GM13977 (cell line): ENCODE data around the gene PMP22.

ENCODE experiments used
- DNase-seq: peaks from one replicate; pipeline ENCODE4 v3.0.0; 2012; ENCODE audit warnings: low spot score
- CTCF ChIP-seq: IDR thresholded peaks from 2 replicates; pipeline ENCODE4 v1.5.1; 2012; ENCODE audit warnings: mild to moderate bottlenecking, control low read depth; ENCODE audit not compliant: insufficient read depth; ENCODE audit errors: extremely low read depth, missing control alignments
- in situ Hi-C: fragments of 300-500 bp; cut with MboI; formaldehyde crosslinking; loops from one replicate; pipeline ENCODE4 v1.12.0; 2022; ENCODE audit warnings: low sequenced_read_pairs, low pct_unique_long_range_greater_than_20kb, mixed read lengths, inconsistent platforms; ENCODE audit not compliant: unreplicated experiment

Gene PMP22

DNA sequence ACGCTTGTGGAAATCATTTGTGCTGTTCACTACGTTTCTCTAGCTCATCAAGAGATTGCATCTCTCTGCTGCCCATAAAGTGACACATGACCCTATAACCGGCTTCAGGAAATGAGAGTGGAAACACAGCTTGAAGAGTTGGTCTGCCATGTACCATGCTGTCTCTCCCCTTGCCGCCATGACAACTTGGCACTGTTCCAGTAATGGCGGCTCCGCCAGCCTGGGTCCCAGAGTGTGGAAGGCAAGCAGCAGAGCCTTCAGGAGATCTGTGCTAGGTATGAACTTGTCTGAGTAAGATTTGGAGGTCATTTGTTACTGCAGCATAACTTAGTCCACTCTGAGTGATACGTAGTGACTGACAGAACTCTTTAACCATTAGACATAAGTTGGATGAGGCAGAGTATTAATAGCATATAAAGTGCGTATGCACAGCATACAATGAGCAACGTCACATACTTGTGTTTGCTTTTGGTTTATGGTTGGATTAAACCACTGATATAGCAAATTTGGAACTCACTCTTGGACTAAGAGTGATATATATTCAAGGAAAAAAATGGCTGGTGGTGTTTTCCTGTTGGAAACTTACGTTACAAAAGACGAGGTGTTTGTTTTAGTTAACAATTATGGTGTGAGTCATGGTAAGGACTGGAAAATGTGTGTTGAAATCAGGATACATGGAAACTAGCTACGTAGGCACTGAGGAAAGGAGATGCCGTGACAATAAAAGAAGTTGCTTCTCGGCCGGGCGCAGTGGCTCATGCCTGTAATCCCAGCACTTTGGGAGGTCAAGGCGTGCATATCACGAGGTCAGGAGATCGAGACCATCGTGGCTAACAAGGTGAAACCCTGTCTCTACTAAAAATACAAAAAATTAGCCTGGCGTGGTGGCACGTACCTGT is 24.4 kb upstream of the PMP22 start:
- in situ Hi-C loops = no loop called here
- no peak for DNase-seq
- TF ChIP-seq CTCF = no peak

- TF ChIP-seq CTCF = no peak
- no peak for DNase-seq
- in situ Hi-C loops = no loop called here
Measured at GRCh38 chr17:15288859-15289258, 23.7 kb upstream of the PMP22 start.

DNA sequence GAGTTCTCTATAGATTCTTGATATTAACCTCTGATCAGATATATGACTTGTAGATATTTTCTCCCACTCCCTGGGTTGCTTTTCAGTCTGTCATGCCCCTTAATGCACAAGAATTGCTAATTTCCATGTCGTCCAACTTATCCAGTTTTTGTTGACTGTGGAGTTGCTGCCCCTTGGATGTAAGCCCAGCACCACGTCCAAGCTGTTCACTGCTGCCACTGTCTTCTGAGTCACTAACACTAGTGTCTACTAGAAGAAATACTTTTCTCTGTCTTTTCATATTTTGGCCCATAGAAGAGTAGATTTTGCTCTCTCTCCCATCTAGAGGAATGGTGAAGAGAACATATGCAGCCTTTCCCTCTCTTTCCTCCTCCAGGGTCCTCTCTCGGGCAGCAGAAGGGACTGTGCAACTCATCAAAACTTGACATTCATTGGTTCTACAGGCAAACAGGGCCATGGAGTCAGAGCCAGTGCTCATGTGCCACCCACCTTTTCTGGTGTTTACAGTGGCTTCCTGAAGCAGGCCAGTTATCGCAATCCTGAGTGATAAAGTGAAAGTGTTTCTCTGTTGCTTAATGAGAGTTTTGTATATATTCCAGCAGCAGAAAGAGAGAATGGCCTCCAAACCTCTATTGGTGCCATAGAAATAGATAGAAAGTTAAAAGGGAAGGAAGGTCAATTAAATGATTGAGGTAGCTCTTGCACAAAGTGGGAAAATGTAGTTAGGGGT is 22.6 kb upstream of the PMP22 start:
- TF ChIP-seq CTCF = no peak
- DNase-seq = no peak
- in situ Hi-C loops = no loop called here

DNA sequence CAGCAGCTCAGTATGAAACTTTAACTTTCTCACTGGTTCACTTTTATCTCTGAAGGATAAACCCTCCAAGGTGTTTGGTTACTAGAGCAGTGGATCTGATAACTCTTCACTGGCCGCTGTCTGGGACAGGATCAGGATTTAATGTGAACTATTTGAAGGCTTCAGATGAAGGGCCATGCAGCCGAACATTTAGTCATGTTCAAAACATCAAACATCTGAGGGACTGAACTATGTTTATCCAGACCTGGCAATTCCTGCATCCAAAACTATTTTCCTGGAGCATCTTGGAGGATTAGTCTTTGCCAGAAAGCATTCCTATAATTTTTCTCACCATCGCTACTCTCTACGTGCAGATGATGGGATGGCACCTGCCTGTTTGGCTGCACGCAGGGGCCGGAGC is 20.3 kb upstream of the PMP22 start:
- DNase-seq = no peak
- in situ Hi-C loops = no loop called here
- TF ChIP-seq CTCF = no peak

- DNase-seq = no peak
- in situ Hi-C loops = no loop called here
- no peak for TF ChIP-seq CTCF
Measured at GRCh38 chr17:15284537-15284936, 19.4 kb upstream of the PMP22 start.

DNA sequence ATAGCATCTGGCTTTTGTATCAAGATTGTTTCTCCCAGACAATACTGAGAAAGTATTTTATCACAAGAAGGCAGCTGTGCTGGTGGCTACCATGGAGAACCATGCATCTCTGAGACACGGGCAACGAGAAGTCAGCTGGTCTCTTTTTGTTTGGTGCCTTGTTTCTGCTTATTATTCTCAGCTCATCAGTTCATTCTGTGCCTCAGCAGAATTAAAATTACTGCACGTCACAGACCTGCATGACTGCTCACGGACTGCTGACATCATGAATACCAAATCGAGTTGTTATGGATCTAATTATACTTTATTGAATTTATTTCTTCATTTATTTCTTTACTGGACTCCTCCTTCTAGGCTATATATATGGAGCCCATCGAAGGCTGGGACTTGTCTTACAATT is 19.0 kb upstream of the PMP22 start:
- no peak for DNase-seq
- TF ChIP-seq CTCF = no peak
- in situ Hi-C loops = no loop called here
